Measurements from ENCODE around the gene RAB6B.
"Not testable (repeated sequence)": the region's sequence is repeated elsewhere in the genome, so short reads cannot be mapped to it uniquely, and the experiment has no call there.

RAB6B gene

GRCh38 chr3:133805702-133806475 lies 89.8 kb downstream of the RAB6B start, which contains the start of gene SRPRB:
Gene SRPRB, plus strand, starts transcription at chr3:133805815. Its CDS starts 34 bp downstream, at chr3:133805849.
- peak; percentile 89 to 95 (median 94) for DNase-seq (ENCODE audit: low read depth in 3 of 3)

- DNase-seq (ENCODE audit: low read depth in 3 of 3): no peak
Observed at GRCh38 chr3:133805384-133805701, 90.3 kb downstream of the RAB6B start.

GRCh38 chr3:133804896-133805295 lies 90.8 kb downstream of the RAB6B start:
- no peak for DNase-seq (ENCODE audit: low read depth in 3 of 3)

- no peak for DNase-seq (ENCODE audit: low read depth in 3 of 3)
Observed at GRCh38 chr3:133803469-133803868, 92.2 kb downstream of the RAB6B start.

GRCh38 chr3:133799794-133800585 lies 95.7 kb downstream of the RAB6B start:
- DNase-seq (ENCODE audit: low read depth in 3 of 3): no peak

GRCh38 chr3:133797396-133798105 lies 98.1 kb downstream of the RAB6B start:
- DNase-seq (ENCODE audit: low read depth in 3 of 3): no peak

GRCh38 chr3:133792171-133792763 lies 103.4 kb downstream of the RAB6B start:
- DNase-seq (ENCODE audit: low read depth in 3 of 3): no peak

GRCh38 chr3:133788024-133788423 lies 107.7 kb downstream of the RAB6B start:
- no peak for DNase-seq (ENCODE audit: low read depth in 3 of 3)

- no peak for DNase-seq (ENCODE audit: low read depth in 3 of 3)
Observed at GRCh38 chr3:133783762-133784161, 111.9 kb downstream of the RAB6B start.

- DNase-seq (ENCODE audit: low read depth in 3 of 3): no peak
Observed at GRCh38 chr3:133782454-133782853, 113.2 kb downstream of the RAB6B start.

GRCh38 chr3:133781570-133781969 lies 114.1 kb downstream of the RAB6B start:
- no peak for DNase-seq (ENCODE audit: low read depth in 3 of 3)

- not testable (repeated sequence) for DNase-seq (ENCODE audit: low read depth in 3 of 3)
Observed at GRCh38 chr3:133780756-133781155, 114.9 kb downstream of the RAB6B start.

- DNase-seq (ENCODE audit: low read depth in 3 of 3): no peak
Observed at GRCh38 chr3:133779626-133780203, 116.0 kb downstream of the RAB6B start.

GRCh38 chr3:133777807-133778568 lies 117.7 kb downstream of the RAB6B start:
- DNase-seq (ENCODE audit: low read depth in 3 of 3): no peak

GRCh38 chr3:133776794-133777438 lies 118.8 kb downstream of the RAB6B start:
- DNase-seq (ENCODE audit: low read depth in 3 of 3): no peak

- DNase-seq (ENCODE audit: low read depth in 3 of 3): no peak
Observed at GRCh38 chr3:133775835-133776234, 119.8 kb downstream of the RAB6B start.

- no peak for DNase-seq (ENCODE audit: low read depth in 3 of 3)
Observed at GRCh38 chr3:133775309-133775708, 120.4 kb downstream of the RAB6B start.
